Activated CD4-positive, alpha-beta T cell treated with anti-CD3 and anti-CD28 coated beads for 4 hours (primary cell): ENCODE results near the gene TMOD1.

Source experiments
- DNase-seq, 2 donors: peaks; one replicate each; pipeline ENCODE4 v3.0.0-alpha.2; 2020

TMOD1 gene

DNA sequence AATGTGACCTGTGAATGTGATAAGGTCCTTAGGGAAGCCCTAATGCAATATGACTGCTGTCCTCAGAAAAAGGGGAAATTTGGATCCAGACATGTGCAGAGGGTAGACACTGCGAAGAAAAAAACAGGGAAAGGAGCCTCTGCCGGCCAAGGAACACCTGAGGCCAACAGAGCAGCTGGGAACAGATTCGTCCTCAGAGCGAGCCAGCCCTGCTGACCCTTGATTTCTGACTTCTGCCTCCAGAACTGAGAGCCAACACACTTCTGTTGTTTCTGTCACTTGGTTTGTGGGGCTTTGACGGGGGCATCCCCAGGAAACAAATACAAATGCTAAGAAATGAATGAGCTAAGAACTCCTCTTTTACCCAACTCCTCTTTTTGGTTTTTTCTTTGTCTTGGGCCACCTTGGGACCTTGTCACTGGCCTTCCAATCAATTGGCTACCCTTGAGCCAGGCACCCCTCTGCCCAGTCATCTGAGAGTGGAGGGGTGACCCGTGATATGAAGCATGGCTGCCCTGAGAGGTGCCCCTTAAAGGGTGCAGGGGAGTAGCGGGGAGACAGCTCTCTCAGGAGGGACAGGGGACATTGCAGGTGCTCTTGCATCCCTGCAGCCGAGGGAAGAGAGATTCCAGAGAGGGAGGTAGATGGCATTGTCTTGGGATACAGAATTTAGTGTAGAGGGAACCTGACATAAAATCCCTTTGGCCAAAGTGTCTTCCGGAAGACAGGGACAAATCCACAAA, 16.9 kb downstream of the TMOD1 start:
- no peak for DNase-seq

DNA sequence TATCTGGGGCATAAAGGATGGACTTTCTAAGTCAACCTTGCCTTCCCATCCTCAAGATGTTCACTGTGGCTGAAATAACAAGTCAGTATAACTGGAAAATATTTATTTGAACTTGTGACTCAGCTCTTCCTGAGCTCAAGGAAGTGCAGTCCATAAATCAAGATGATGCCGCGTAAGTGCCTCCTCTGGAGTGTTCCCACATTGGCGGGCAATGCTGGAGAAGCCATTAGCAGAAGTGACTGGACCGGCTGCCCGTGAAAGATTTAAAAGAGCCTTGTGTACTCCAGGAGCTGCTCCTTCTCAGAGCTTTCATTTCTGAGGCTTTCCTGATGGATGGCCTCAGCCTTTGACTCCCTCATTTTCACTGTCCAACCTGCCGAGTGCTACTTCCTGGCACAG, 17.4 kb downstream of the TMOD1 start:
- no peak for DNase-seq

- no peak for DNase-seq
Observed at GRCh38 chr9:97519441-97519970, 18.0 kb downstream of the TMOD1 start.

- DNase-seq, result no peak
Observed at GRCh38 chr9:97521576-97522333, 20.3 kb downstream of the TMOD1 start.

DNA sequence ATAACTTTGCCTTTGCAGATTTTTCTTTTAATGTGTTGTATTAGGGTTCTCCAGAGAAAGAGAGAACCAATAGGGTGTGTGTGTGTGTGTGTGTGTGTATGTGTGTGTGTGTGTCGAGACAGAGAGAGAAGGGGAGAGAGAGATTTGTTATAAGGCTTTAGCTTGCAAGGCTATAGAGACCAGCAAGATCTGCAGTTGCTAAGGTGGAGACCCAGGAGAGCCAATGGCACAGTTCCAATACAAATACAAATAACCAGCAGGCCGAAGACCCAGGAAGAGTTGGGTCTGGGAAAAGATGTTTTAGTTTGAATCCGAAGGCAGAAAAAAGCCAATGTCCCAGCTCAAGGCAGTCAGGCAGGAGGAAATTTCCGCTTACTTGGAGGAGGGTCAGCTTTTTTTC, 23.0 kb downstream of the TMOD1 start:
- no peak for DNase-seq

DNA sequence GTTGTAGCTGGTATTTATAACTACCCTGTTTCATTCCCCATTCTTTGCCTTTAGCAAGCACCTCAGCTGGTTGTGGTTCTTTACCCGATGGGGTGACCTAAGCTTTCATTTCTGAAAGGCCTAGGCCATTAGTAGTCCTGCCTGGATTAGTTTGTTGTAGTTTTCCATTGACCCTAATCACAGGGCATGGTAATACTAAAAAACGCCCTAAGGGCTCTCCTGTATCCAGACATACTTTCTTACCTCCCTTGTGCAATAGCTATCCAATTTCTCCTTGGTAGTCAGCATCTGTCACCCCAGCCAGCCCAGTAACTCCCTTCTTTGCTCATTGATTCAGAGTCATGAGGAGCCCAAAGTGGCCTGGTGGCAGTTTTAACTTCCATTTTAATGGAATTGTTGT, 24.0 kb downstream of the TMOD1 start:
- DNase-seq, result no peak

GRCh38 chr9:97526895-97527575, 25.6 kb downstream of the TMOD1 start:
- DNase-seq, result no peak

DNA sequence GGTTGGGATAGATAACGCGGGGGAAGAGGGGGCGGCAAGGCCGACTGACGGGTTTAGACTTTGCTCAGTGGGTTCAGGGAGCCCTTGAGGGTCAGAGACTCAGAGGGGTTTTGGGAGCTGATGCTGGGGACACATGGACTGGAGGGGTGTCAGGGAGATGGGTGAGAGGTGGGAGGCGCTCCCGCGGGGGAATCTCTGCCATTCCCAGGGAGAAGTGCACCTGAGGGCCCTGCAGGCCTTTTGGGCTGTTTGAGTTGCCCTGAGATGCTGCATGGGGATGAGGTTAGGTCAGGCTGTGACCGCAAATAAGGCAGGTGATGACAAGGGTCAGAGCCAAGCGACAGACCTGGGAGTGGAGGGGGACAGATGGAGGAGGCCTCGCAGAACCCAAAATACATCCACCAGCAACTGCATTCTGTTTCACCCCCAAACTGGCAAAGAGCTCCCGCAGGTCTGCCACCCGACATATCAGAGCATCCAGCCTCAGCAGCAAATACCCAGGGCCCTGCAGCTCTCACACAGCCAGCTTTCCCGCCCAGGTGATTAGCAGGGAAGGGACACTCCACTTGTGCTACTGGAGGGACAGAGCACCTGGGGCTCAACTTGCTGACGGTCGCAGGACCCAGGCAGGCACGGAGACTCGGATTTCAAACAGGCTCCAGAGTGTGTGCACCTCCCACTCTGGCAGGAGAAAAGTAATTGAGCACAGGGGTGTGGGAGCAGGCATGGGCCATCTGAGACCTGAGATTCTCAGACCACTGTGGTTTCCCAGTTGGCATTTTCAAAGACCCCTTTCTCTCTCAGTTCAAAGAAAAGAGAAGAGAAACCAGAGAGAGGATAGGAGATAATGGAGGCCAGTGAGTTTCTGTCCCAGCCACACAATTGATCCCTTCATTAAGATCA, 26.4 kb downstream of the TMOD1 start:
- no peak for DNase-seq

- no peak for DNase-seq
Observed at GRCh38 chr9:97528529-97529230, 27.2 kb downstream of the TMOD1 start.

GRCh38 chr9:97529363-97530076, 28.1 kb downstream of the TMOD1 start:
- no peak for DNase-seq

DNA sequence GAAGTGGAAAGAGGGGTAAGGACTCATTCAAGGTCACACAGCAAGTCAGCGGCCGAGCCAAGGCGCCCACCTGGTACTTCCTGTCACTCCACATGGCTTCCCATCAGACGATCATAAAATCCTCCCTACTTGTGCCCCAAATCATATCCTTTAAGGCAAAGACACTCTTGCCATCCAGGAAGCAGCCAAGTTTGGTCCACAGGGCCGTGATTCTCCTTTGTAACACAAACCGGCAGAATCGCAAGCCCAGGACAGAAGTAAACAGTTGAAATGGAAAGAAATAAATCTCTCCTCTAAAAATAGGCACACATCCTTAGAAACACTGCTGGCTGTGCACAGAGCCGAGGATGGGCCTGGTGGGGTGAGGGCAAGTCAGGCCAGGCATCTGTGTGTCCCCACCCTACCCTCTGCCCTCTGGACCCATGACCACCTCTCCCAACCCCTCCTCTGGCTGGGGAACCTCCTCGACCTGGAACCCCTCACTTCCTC, 30.5 kb downstream of the TMOD1 start:
- no peak for DNase-seq

GRCh38 chr9:97534185-97534584, 32.7 kb downstream of the TMOD1 start:
- DNase-seq, result no peak

- DNase-seq, result no peak
Observed at GRCh38 chr9:97534961-97535594, 33.6 kb downstream of the TMOD1 start.

GRCh38 chr9:97535771-97536170, 34.3 kb downstream of the TMOD1 start:
- no peak for DNase-seq

DNA sequence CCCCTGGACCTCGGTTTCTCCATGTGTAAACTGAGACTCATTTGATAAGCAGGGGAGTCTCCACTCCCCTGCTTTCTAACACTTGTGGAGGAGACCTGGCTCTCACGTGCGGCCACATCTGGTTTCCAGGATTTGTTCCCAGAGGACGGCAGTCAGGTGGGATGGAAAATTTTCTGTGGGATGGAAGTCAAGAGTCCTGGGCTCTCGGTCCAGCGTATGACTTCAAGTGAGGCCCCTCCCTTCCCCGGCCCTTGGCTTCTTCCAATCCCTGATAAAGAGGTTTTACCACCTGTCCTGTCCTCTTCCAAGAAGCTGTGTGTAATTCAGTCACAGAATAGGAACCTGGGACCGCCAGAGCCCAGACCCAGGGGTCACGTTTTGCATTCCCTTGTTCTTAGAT, 35.0 kb downstream of the TMOD1 start:
- DNase-seq, result no peak

DNA sequence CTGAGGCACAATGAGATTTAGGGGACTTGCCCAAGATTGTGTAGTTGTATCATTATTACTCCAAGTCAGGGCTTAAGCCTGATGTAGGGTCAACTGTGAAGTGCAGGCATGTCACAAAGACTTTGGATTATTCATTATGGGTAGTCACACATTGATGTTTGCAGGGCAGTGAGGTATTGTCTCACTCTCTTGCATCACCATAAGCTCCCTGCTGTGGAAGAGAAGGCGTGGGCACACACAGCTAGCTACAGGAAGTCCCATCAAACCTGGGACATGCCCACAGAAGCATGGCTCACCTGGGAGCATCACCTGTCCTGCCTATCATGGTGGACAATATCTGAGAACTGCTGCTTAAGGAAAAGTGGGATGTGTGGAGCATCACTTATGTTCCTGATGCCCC, 42.1 kb downstream of the TMOD1 start:
- no peak for DNase-seq

GRCh38 chr9:97545486-97545885, 44.0 kb downstream of the TMOD1 start:
- DNase-seq, result no peak

DNA sequence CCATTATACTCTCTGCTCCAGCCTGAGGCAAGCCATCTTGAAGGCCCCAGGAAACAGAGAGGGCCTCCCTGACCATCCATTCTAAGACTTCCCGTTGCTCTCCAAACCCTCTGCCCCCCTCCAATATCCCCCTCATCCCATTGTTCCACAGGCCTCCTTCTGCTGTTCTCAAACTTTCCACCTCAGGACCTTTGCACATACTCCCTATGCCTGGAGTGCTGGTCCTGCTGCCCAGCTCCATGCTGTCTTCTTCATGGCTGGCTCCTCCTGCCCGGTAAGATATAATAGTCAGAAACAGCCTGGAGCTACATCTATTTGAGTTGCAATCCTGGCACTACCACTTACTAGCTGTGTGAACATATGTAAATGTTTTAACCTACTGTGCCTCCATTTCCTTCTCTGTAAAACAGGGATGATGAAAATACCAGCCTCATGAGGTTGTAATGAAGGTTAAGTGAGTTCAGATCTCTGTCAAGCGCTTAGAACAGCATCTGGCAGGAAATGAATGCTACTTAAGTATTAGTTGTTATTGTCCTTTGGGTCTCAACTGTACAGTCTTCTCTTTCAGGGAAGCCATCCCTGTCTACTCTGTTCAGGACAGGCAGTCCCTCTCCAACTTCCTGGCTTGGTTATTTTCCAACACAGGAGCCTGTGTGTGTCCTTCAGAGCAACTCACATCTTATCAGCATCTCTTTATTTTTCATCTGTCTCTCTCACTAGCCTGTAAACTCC, 45.8 kb downstream of the TMOD1 start:
- DNase-seq, result no peak

DNA sequence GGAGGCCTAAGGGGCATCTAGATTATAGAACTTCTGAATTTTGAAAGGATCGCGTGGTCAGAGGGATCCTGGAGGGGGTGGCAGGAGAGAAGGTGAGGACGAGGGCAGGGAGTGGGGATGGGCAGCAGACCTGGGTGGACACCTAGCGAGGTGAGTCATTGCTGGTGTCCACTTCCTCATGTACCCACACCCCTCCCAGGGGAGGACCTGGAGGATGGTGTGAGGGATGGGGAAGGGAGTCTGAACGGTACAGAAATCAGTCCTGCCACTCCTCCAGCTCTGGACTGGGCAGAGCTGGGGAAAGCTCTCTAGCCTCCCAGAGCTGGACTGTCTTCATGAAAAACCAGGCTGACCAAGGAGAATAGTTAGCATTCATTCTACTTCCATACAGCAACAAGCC, 46.9 kb downstream of the TMOD1 start:
- no peak for DNase-seq
